HepG2 (cell line): ENCODE measurements around the gene BST2. TPM values are rescaled to one million over a fixed set of nuclear protein-coding genes. Genes with fewer than 3 reads are reported as not detected.
A peak's percentile ranks its signal among the peaks of the same experiment; 100 is the strongest.

Source experiments
- DR1 ChIP-seq: sonication (generic); formaldehyde crosslinking; IDR thresholded peaks from 2 replicates; pipeline ENCODE4 v1.8.0; 2021; ENCODE audit warnings: mild to moderate bottlenecking, missing genetic modification reagents, inconsistent platforms
- HNRNPK ChIP-seq: fragments of 200-400 bp; formaldehyde crosslinking; IDR thresholded peaks from 2 replicates; pipeline ENCODE4 v1.6.1; 2018; ENCODE audit warnings: low read length, low read depth, moderate library complexity, mild to moderate bottlenecking; ENCODE audit not compliant: poor library complexity, severe bottlenecking
- HNRNPLL ChIP-seq: fragments of 200-400 bp; formaldehyde crosslinking; IDR thresholded peaks from 2 replicates; pipeline ENCODE4 v1.6.1; 2017; ENCODE audit warnings: mild to moderate bottlenecking, low read depth, low read length; ENCODE audit not compliant: poor library complexity, severe bottlenecking
- HOXA3 ChIP-seq: sonication (generic); formaldehyde crosslinking; IDR thresholded peaks from 2 replicates; pipeline ENCODE4 v1.5.0; 2020; ENCODE audit warnings: missing genetic modification reagents
- MED13 ChIP-seq: sonication (generic); formaldehyde crosslinking; IDR thresholded peaks from 2 replicates; pipeline ENCODE4 v1.5.0; 2020; ENCODE audit warnings: missing genetic modification reagents
- NFYC ChIP-seq: IDR thresholded peaks from 2 replicates; pipeline ENCODE4 v1.6.1; 2016; ENCODE audit warnings: missing genetic modification reagents, missing compliant biosample characterization
- PRPF4 ChIP-seq: fragments of 200-400 bp; formaldehyde crosslinking; IDR thresholded peaks from 2 replicates; pipeline ENCODE4 v1.6.1; 2016; ENCODE audit warnings: low read length, low read depth; ENCODE audit not compliant: poor library complexity, severe bottlenecking
- RFXAP ChIP-seq: sonication (generic); formaldehyde crosslinking; IDR thresholded peaks from 2 replicates; pipeline ENCODE4 v1.4.0; 2020; ENCODE audit warnings: missing genetic modification reagents, borderline replicate concordance
- SAP130 ChIP-seq: IDR thresholded peaks from 2 replicates; pipeline ENCODE4 v1.6.1; 2016; ENCODE audit warnings: low read depth
- SRSF4 ChIP-seq: fragments of 200-400 bp; formaldehyde crosslinking; IDR thresholded peaks from one replicate; pipeline ENCODE4 v1.6.1; 2018; ENCODE audit warnings: mild to moderate bottlenecking, low read depth, low read length, moderate library complexity; ENCODE audit not compliant: poor library complexity, severe bottlenecking
- SRY ChIP-seq: sonication (generic); formaldehyde crosslinking; IDR thresholded peaks from 2 replicates; pipeline ENCODE4 v1.8.0; 2022; ENCODE audit warnings: mild to moderate bottlenecking, missing genetic modification reagents
- TARDBP ChIP-seq: sonication (generic); formaldehyde crosslinking; IDR thresholded peaks from 2 replicates; pipeline ENCODE4 v1.8.0; 2022; ENCODE audit warnings: mild to moderate bottlenecking, missing genetic modification reagents
- ZBTB1 ChIP-seq: sonication (generic); formaldehyde crosslinking; IDR thresholded peaks from 2 replicates; pipeline ENCODE4 v1.4.0; 2020; ENCODE audit warnings: missing genetic modification reagents, borderline replicate concordance
- ZBTB38 ChIP-seq: sonication (generic); formaldehyde crosslinking; IDR thresholded peaks from 2 replicates; pipeline ENCODE4 v1.5.1; 2020; ENCODE audit warnings: mild to moderate bottlenecking, missing genetic modification reagents
- ZFP90 ChIP-seq: sonication (generic); formaldehyde crosslinking; IDR thresholded peaks from 2 replicates; pipeline ENCODE4 v1.8.0; 2022; ENCODE audit warnings: missing genetic modification reagents, mild to moderate bottlenecking, inconsistent platforms, borderline replicate concordance
- ZNF207 ChIP-seq: fragments of 450-650 bp; IDR thresholded peaks from 2 replicates; pipeline ENCODE4 v1.6.1; 2016; ENCODE audit warnings: antibody characterized with exemption, borderline replicate concordance
- ZNF3 ChIP-seq: IDR thresholded peaks from 2 replicates; pipeline ENCODE4 v1.7.0; 2017; ENCODE audit warnings: inconsistent platforms
- ZNF317 ChIP-seq: sonication (generic); formaldehyde crosslinking; IDR thresholded peaks from 2 replicates; pipeline ENCODE4 v1.5.0; 2020; ENCODE audit warnings: mild to moderate bottlenecking, missing genetic modification reagents
- ZNF567 ChIP-seq: sonication (generic); formaldehyde crosslinking; IDR thresholded peaks from 2 replicates; pipeline ENCODE4 v1.8.1; 2023; ENCODE audit warnings: mild to moderate bottlenecking, missing genetic modification reagents, borderline replicate concordance
- ZNF749 ChIP-seq: sonication (generic); formaldehyde crosslinking; IDR thresholded peaks from 2 replicates; pipeline ENCODE4 v1.8.0; 2022; ENCODE audit warnings: mild to moderate bottlenecking, missing genetic modification reagents, moderate library complexity, borderline replicate concordance
- ZSCAN29 ChIP-seq: sonication (generic); formaldehyde crosslinking; conservative IDR thresholded peaks from 2 replicates; pipeline ENCODE4 v1.4.0; 2020; ENCODE audit warnings: mild to moderate bottlenecking, missing genetic modification reagents
- polyA plus RNA-seq, 8 experiments: library from polyadenylated mRNA; depleted of rRNA in 3 of 8; stranded (reverse) in 7 of 8; unstranded in 1 of 8; fragments of >200 nt; fragmentation: Illumina TruSeq in 4 of 8; extraction: Trizol in 4 of 8; gene quantifications; 2 replicates each; pipeline versions ENCODE4 v1.2.1 to v1.2.3, GENCODE V29; 2011 to 2016; ENCODE audit warnings: low read depth in 4 of 8, missing spikeins in 1 of 8, mixed read lengths in 1 of 8; ENCODE audit not compliant: insufficient read depth in 1 of 8
- total RNA-seq, 5 experiments: library from RNA; depleted of rRNA; stranded (reverse); fragments of >200 nt; fragmentation: Illumina TruSeq; extraction: Trizol; gene quantifications; 2 replicates each; pipeline ENCODE4 v1.2.3, GENCODE V29; 2016; ENCODE audit warnings: low read depth in 1 of 5
- TF ChIP-seq, protein P1 (sequence below): sonication (generic); formaldehyde crosslinking; IDR thresholded peaks from 2 replicates; pipeline ENCODE4 v1.5.0; 2020; ENCODE audit warnings: mild to moderate bottlenecking, missing genetic modification reagents
- TF ChIP-seq, protein P2 (sequence below): sonication (generic); formaldehyde crosslinking; IDR thresholded peaks from 2 replicates; pipeline ENCODE4 v1.9.0; 2022; ENCODE audit warnings: missing genetic modification reagents, mild to moderate bottlenecking, borderline replicate concordance

The BST2 gene
- total and polyA plus RNA-seq, 2 of the 13 experiments (the other 11 are each of a cell fraction or from before 2014, with no cell fraction given), result 58.8 to 93.8 TPM

DNA sequence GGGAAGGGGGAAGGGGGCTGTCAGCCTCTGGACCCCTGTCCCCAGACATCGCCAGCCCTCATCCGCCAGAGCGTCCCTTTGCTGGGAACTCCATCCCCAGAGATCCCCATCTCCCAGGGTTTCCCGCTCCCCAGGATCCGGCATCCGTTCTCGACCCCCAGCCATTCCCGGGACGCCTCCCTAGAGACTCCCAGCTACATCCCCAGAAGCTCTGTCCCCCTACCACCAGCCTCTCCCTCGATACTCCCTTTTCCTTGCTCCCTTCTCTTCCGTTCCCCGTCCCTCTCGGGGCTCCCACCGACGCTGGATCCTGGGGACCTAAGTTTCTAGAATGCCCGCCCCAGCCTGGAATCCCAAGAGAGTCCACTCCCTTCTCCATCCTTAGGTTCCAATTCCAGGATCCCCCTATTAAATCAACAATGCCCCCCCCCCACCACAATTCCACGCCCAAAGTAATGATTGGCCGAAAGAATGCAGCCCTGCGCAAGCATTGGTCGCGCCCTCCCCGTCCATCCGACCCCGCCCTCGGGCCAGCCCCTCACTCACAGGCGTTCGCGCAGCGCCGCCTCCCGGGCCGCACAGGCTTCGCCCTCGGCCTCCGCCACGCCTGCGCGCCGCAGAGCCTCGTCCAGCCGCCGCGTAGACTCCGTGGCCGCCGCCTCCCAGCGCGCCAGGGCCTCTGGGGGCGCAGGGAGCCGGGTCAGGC is 14.6 kb downstream of the BST2 start (continued):
- TF ChIP-seq, protein P1, sequence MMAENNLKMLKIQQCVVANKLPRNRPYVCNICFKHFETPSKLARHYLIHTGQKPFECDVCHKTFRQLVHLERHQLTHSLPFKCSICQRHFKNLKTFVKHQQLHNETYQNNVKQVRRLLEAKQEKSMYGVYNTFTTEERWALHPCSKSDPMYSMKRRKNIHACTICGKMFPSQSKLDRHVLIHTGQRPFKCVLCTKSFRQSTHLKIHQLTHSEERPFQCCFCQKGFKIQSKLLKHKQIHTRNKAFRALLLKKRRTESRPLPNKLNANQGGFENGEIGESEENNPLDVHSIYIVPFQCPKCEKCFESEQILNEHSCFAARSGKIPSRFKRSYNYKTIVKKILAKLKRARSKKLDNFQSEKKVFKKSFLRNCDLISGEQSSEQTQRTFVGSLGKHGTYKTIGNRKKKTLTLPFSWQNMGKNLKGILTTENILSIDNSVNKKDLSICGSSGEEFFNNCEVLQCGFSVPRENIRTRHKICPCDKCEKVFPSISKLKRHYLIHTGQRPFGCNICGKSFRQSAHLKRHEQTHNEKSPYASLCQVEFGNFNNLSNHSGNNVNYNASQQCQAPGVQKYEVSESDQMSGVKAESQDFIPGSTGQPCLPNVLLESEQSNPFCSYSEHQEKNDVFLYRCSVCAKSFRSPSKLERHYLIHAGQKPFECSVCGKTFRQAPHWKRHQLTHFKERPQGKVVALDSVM, result peak; percentile 91
- TF ChIP-seq DR1 (CRISPR knock-in tag) (peak; percentile 27; the same call in 1 of the 2 replicates), HNRNPLL (peak; percentile 96), NFYC (CRISPR knock-in tag) (peak; percentile 77), MED13 (CRISPR knock-in tag) (no peak), TARDBP (CRISPR knock-in tag) (no peak), ZBTB1 (CRISPR knock-in tag) (no peak), SAP130 (peak; percentile 79), ZBTB38 (peak; percentile 58), HNRNPK (peak; percentile 28), ZSCAN29 (CRISPR knock-in tag) (peak; percentile 61; the same call in 1 of the 2 replicates), ZNF3 (CRISPR knock-in tag) (no peak), SRY (no peak), HOXA3 (CRISPR knock-in tag) (peak; percentile 77), PRPF4 (no peak), ZNF567 (CRISPR knock-in tag) (peak; percentile 23; the same call in 1 of the 2 replicates), ZNF207 (no peak), RFXAP (CRISPR knock-in tag) (peak; percentile 87; the same call in 1 of the 2 replicates), ZFP90 (CRISPR knock-in tag) (no peak; the same call in 1 of the 2 replicates), ZNF749 (CRISPR knock-in tag) (no peak), ZNF317 (CRISPR knock-in tag) (no peak), SRSF4 (no peak)
- TF ChIP-seq, protein P2, sequence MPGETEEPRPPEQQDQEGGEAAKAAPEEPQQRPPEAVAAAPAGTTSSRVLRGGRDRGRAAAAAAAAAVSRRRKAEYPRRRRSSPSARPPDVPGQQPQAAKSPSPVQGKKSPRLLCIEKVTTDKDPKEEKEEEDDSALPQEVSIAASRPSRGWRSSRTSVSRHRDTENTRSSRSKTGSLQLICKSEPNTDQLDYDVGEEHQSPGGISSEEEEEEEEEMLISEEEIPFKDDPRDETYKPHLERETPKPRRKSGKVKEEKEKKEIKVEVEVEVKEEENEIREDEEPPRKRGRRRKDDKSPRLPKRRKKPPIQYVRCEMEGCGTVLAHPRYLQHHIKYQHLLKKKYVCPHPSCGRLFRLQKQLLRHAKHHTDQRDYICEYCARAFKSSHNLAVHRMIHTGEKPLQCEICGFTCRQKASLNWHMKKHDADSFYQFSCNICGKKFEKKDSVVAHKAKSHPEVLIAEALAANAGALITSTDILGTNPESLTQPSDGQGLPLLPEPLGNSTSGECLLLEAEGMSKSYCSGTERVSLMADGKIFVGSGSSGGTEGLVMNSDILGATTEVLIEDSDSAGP, result 0 out of 2 replicates have a peak, but pooled peaks have one; percentile 62
